ENCODE results near the gene MASP1.

Gene MASP1

GRCh38 chr3:187191271-187191670 lies 100.3 kb downstream of the MASP1 start:
- H3K9me3 Mint-ChIP-seq, result no peaks in the 10 kb centered on the region
- H3K27me3 Mint-ChIP-seq, result peaks cover 73% of the 10 kb centered on the region
- no peak overlapping the region for H3K27ac Mint-ChIP-seq
- peaks cover 16% of the 10 kb centered on the region for H3K4me1 Mint-ChIP-seq (ENCODE audit: low read depth)
- no peaks in the 10 kb centered on the region for H3K36me3 Mint-ChIP-seq (ENCODE audit: low read depth)
- intact Hi-C loops (cut with micrococcal nuclease), result no loop called here
- H3K4me3 Mint-ChIP-seq, result no peak overlapping the region

DNA sequence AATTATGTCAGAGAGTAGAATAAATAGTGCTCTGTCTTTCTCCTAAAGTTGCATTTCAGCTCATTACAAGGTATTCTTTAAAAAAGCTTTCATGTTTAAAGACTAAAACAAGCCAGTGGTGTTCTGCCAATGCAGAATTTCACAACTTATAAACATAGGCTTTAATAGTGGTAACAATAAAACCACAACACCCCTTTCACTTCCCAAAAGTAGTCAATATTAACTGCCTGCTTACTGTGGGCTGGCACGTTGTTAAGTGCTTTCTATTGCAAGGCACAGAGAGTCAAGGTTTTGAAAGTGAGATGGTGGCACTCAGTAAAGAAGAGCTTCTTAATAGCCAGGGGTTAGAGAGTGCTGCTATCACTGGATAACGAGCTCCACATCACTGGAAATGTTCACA lies 102.6 kb downstream of the MASP1 start:
- H3K27me3 Mint-ChIP-seq, result peaks cover 70% of the 10 kb centered on the region
- peaks cover 16% of the 10 kb centered on the region for H3K4me1 Mint-ChIP-seq (ENCODE audit: low read depth)
- intact Hi-C loops (cut with micrococcal nuclease), result no loop called here
- no peaks in the 10 kb centered on the region for H3K9me3 Mint-ChIP-seq
- no peak overlapping the region for H3K27ac Mint-ChIP-seq
- no peak overlapping the region for H3K4me3 Mint-ChIP-seq
- H3K36me3 Mint-ChIP-seq (ENCODE audit: low read depth), result no peaks in the 10 kb centered on the region

DNA sequence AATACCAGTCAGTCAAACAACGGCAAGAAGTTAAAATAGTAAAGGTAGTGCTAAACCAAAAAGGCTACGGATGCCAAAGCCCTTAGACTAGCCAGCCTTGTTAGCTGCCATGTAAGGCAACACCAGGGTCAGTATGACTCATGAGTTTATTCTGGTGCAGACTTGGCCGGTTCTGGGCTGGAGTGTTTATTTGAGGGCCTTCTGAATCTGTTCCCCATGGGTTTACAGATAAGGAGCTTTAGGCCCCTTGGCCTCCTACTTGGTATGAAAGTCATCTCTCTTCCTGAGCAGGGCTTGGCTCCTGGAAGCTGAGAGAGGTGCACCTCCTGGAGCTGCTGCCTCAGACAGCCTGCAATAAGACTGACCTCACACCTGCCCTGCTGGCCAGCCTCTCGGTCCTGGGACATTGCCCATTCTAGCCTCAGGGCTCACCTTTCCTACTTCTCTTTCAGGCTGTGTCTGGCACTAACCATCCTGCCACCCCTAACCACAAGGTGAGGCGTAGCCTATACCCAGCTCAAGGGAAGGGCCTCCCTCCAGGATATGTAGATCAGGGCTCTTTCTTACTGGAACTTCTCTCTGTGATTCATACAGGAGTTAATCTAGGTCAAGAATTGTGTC lies 104.6 kb downstream of the MASP1 start:
- Mint-ChIP-seq H3K36me3 (ENCODE audit: low read depth) (no peaks in the 10 kb centered on the region), H3K4me3 (no peak overlapping the region), H3K27ac (no peak overlapping the region), H3K27me3 (peaks cover 59% of the 10 kb centered on the region), H3K4me1 (ENCODE audit: low read depth) (peaks cover 27% of the 10 kb centered on the region), H3K9me3 (no peaks in the 10 kb centered on the region)
- intact Hi-C loops (cut with micrococcal nuclease), result no loop called here

- Mint-ChIP-seq H3K27ac (no peak overlapping the region), H3K4me1 (ENCODE audit: low read depth) (peaks cover 27% of the 10 kb centered on the region), H3K4me3 (no peak overlapping the region), H3K36me3 (ENCODE audit: low read depth) (no peaks in the 10 kb centered on the region), H3K9me3 (no peaks in the 10 kb centered on the region), H3K27me3 (peaks cover 56% of the 10 kb centered on the region)
- intact Hi-C loops (cut with micrococcal nuclease), result no loop called here
These were observed 105.2 kb downstream of the MASP1 start for GRCh38 chr3:187186375-187186774.

DNA sequence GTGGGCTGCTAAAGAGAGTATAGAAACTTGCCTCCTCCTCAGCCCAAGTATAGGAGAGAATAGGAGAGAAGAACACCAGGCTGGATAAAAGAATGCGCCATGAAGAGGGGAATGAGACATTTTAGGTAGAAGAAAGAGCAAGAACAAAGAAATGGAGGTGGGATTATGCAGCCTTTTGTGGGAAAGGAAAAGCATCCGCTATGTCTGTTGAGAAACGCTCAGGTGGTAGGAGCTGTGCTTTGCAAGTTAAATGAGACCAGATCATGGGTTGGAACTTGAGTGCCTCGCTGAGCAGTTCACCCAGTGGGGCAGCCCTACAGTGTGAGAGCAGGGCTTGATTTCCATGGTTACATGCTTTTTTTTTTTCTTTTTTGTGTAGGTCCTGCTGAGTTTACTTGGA lies 105.8 kb downstream of the MASP1 start:
- Mint-ChIP-seq H3K36me3 (ENCODE audit: low read depth) (no peaks in the 10 kb centered on the region), H3K4me1 (ENCODE audit: low read depth) (peaks cover 21% of the 10 kb centered on the region), H3K27me3 (peaks cover 53% of the 10 kb centered on the region), H3K9me3 (no peaks in the 10 kb centered on the region), H3K4me3 (no peak overlapping the region), H3K27ac (no peak overlapping the region)
- intact Hi-C loops (cut with micrococcal nuclease), result no loop called here

Measured in dendritic cell treated with granulocyte-macrophage colony-stimulating factor and Interleukin-4, amounts not matched to agents 40 ng/mL and 50 ng/mL, for 4 days (primary cell).